Suprapubic skin (tissue), 4 donors: ENCODE results near the gene MYRFL. TPM values are rescaled to one million over a fixed set of nuclear protein-coding genes. Genes with fewer than 3 reads are reported as not detected.
"Not testable (repeated sequence)": the region's sequence is repeated elsewhere in the genome, so short reads cannot be mapped to it uniquely, and the experiment has no call there.

Experiments
- DNase-seq, 2 donors: peaks; one replicate each; pipeline ENCODE4 v3.0.0-alpha.2; 2019; ENCODE audit warnings: low spot score in 2 of 2
- H3K27ac ChIP-seq: fragments of 200-600 bp; sonication (generic); one replicate; pipeline ENCODE4 v1.5.1; 2019
- H3K27me3 ChIP-seq: fragments of 200-600 bp; sonication (generic); one replicate; pipeline ENCODE4 v1.5.1; 2019
- H3K36me3 ChIP-seq: fragments of 200-600 bp; sonication (generic); one replicate; pipeline ENCODE4 v1.5.1; 2019
- H3K4me1 ChIP-seq: fragments of 200-600 bp; sonication (generic); one replicate; pipeline ENCODE4 v1.5.1; 2019
- H3K4me3 ChIP-seq: fragments of 200-600 bp; sonication (generic); one replicate; pipeline ENCODE4 v1.5.1; 2019; ENCODE audit warnings: mild to moderate bottlenecking
- H3K9me3 ChIP-seq: fragments of 200-600 bp; sonication (generic); one replicate; pipeline ENCODE4 v1.5.1; 2019
- EP300 ChIP-seq: sonication (generic); formaldehyde crosslinking; IDR thresholded peaks from one replicate; pipeline ENCODE4 v1.6.1; 2017; ENCODE audit warnings: antibody characterized with exemption
- POLR2A ChIP-seq, 2 donors: fragments of 450-650 bp; IDR thresholded peaks; one replicate each; pipeline ENCODE4 v1.6.1; 2017; ENCODE audit warnings: antibody characterized with exemption in 2 of 2, mild to moderate bottlenecking in 2 of 2, moderate library complexity in 2 of 2
- POLR2AphosphoS5 ChIP-seq, 3 donors: sonication (generic); formaldehyde crosslinking; IDR thresholded peaks; one replicate each; pipeline ENCODE4 v1.6.1; 2017; ENCODE audit warnings: antibody characterized with exemption in 3 of 3
- WGBS: methylation state at CpG from one replicate; pipeline ENCODE4 v1.1.5; 2018; 5-methylcytosine and 5-hydroxymethylcytosine counted together
- total RNA-seq, 4 donors: library from RNA; depleted of rRNA; stranded (reverse); fragments of >200 nt; gene quantifications; one replicate each; pipeline ENCODE4 v1.1.0, GENCODE V29; 2016
- TF ChIP-seq, protein P1 (sequence below), 2 donors: fragments of 200-600 bp in 1 of 2; fragments of 450-650 bp in 1 of 2; sonication (generic) in 1 of 2; IDR thresholded peaks; one replicate each; pipeline ENCODE4 v1.5.1; 2016 to 2019; ENCODE audit warnings: antibody characterized with exemption in 2 of 2, mild to moderate bottlenecking in 1 of 2, moderate library complexity in 1 of 2

Gene MYRFL
- 1 to 10 TPM in 2 of 4 donors, not detected in 2; 1.2 to 3.2 TPM for total RNA-seq

DNA sequence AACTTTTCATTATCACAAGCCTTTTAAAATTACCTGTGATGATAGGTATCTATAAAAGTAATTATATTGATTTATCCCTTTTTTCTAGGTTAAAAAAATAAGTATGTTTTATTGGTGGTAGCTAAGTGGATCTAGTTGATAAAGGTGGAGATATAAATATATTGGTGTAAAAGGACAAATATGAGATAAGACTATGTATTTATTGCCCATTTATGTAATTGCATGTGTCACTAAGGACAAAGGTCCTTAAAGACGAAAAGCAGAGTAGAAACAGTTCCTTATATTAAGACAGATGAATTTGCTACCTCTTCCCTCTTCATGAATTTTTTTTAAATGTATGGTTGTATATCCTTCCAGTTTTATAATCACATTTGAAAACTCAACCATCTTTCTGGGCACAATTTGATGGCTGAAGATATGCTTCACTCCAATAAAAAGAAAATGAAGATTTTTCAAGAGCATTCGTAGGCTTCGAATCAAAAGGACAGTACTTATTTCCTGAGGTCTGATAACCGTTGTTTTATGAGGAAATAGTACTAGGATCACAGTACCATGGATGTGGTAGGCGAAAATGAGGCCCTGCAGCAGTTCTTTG, at the start of gene MYRFL:
Gene MYRFL, plus strand, starts transcription at position 262 of the 595 bp plus-strand sequence. Its CDS starts 291 bp downstream, at position 553.
- no peaks in the 10 kb centered on the region for H3K27me3 ChIP-seq
- no peak within 1 kb of the TSS for H3K4me3 ChIP-seq
- peaks cover 7% of the 10 kb centered on the region for H3K4me1 ChIP-seq
- no peak for DNase-seq
- no peak within 1 kb of the TSS for H3K27ac ChIP-seq
- TF ChIP-seq EP300 (no peak), POLR2A (IDR thresholded peaks at IDR 0.05) (no peak), POLR2AphosphoS5 (IDR thresholded peaks at IDR 0.05) (no peak)
- TF ChIP-seq, protein P1, sequence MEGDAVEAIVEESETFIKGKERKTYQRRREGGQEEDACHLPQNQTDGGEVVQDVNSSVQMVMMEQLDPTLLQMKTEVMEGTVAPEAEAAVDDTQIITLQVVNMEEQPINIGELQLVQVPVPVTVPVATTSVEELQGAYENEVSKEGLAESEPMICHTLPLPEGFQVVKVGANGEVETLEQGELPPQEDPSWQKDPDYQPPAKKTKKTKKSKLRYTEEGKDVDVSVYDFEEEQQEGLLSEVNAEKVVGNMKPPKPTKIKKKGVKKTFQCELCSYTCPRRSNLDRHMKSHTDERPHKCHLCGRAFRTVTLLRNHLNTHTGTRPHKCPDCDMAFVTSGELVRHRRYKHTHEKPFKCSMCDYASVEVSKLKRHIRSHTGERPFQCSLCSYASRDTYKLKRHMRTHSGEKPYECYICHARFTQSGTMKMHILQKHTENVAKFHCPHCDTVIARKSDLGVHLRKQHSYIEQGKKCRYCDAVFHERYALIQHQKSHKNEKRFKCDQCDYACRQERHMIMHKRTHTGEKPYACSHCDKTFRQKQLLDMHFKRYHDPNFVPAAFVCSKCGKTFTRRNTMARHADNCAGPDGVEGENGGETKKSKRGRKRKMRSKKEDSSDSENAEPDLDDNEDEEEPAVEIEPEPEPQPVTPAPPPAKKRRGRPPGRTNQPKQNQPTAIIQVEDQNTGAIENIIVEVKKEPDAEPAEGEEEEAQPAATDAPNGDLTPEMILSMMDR (IDR thresholded peaks at IDR 0.05), result no peak
- 86% methylated on average over 5 of the region's 5 CpGs for WGBS
- H3K36me3 ChIP-seq, result no peaks in the 10 kb centered on the region
- no peaks in the 10 kb centered on the region for H3K9me3 ChIP-seq

GRCh38 chr12:69779928-69780327, 45.1 kb upstream of the MYRFL start:
- no peak for DNase-seq
- Histone ChIP-seq H3K27ac (no peak overlapping the region), H3K4me3 (no peak overlapping the region), H3K4me1 (no peaks in the 10 kb centered on the region), H3K27me3 (no peaks in the 10 kb centered on the region), H3K36me3 (no peaks in the 10 kb centered on the region), H3K9me3 (no peaks in the 10 kb centered on the region)
- WGBS, result 70% methylated on average over 6 of the region's 7 CpGs
- TF ChIP-seq POLR2AphosphoS5 (IDR thresholded peaks at IDR 0.05) (no peak), EP300 (no peak), POLR2A (IDR thresholded peaks at IDR 0.05) (no peak)
- TF ChIP-seq, protein P1 (IDR thresholded peaks at IDR 0.05), result no peak

GRCh38 chr12:69783365-69783764, 41.7 kb upstream of the MYRFL start:
- H3K4me3 ChIP-seq, result no peak overlapping the region
- peaks cover 5% of the 10 kb centered on the region for H3K36me3 ChIP-seq
- TF ChIP-seq POLR2A (IDR thresholded peaks at IDR 0.05) (no peak), POLR2AphosphoS5 (IDR thresholded peaks at IDR 0.05) (no peak)
- 53% methylated on average over 6 of the region's 6 CpGs for WGBS
- DNase-seq, result no peak
- H3K27me3 ChIP-seq, result no peaks in the 10 kb centered on the region
- H3K27ac ChIP-seq, result no peak overlapping the region
- H3K9me3 ChIP-seq, result no peaks in the 10 kb centered on the region
- H3K4me1 ChIP-seq, result no peaks in the 10 kb centered on the region

- peaks cover 26% of the 10 kb centered on the region for H3K9me3 ChIP-seq
- no peaks in the 10 kb centered on the region for H3K4me1 ChIP-seq
- peaks cover 5% of the 10 kb centered on the region for H3K36me3 ChIP-seq
- TF ChIP-seq EP300 (no peak), POLR2A (IDR thresholded peaks at IDR 0.05) (no peak), POLR2AphosphoS5 (IDR thresholded peaks at IDR 0.05) (no peak)
- TF ChIP-seq, protein P1 (IDR thresholded peaks at IDR 0.05), result no peak
- no peak overlapping the region for H3K27ac ChIP-seq
- no peak overlapping the region for H3K4me3 ChIP-seq
- DNase-seq, result no peak
- H3K27me3 ChIP-seq, result no peaks in the 10 kb centered on the region
Measured at GRCh38 chr12:69789351-69789750, 35.7 kb upstream of the MYRFL start.

DNA sequence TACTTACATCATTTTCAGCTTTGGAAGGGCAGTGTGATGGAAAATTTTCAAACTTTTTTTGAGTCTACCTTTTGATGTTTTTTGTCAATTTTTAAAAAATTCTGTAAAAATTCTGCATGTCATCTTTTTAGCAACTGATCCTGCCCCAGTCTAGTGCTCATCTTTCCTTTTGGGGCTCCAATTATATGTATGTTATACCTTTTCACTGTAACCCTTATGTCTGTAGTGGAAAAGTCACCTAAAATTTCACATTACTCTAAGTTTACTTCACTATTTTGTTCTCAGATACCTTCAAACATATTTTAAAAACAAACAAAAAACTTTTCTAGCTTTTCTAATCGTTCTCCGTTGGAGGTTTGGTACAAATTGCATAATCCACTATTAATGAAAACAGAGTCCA, 32.5 kb upstream of the MYRFL start:
- no peak overlapping the region for H3K4me3 ChIP-seq
- no peaks in the 10 kb centered on the region for H3K4me1 ChIP-seq
- 97% methylated on average over 2 of the region's 2 CpGs for WGBS
- peaks cover 13% of the 10 kb centered on the region for H3K36me3 ChIP-seq
- no peaks in the 10 kb centered on the region for H3K27me3 ChIP-seq
- no peak for DNase-seq
- H3K27ac ChIP-seq, result no peak overlapping the region
- TF ChIP-seq POLR2A (IDR thresholded peaks at IDR 0.05), result no peak
- TF ChIP-seq, protein P1 (IDR thresholded peaks at IDR 0.05), result no peak
- TF ChIP-seq POLR2AphosphoS5 (IDR thresholded peaks at IDR 0.05), result no peak
- no peak for TF ChIP-seq EP300
- peaks cover 26% of the 10 kb centered on the region for H3K9me3 ChIP-seq

GRCh38 chr12:69807101-69807897, 17.7 kb upstream of the MYRFL start:
- not testable (repeated sequence) for H3K36me3 ChIP-seq, H3K27ac ChIP-seq, H3K4me3 ChIP-seq, DNase-seq, H3K9me3 ChIP-seq, H3K27me3 ChIP-seq, H3K4me1 ChIP-seq
- 91% methylated on average over 23 of the region's 62 CpGs for WGBS
